Kidney glomerular epithelial cell (primary cell): ENCODE measurements around the gene CDH4.
"Not testable (repeated sequence)": the region's sequence is repeated elsewhere in the genome, so short reads cannot be mapped to it uniquely, and the experiment has no call there.

Experiments
- DNase-seq: peaks from one replicate; lab custom pipeline; 2025; lab: John Stamatoyannopoulos, UW

Gene CDH4

DNA sequence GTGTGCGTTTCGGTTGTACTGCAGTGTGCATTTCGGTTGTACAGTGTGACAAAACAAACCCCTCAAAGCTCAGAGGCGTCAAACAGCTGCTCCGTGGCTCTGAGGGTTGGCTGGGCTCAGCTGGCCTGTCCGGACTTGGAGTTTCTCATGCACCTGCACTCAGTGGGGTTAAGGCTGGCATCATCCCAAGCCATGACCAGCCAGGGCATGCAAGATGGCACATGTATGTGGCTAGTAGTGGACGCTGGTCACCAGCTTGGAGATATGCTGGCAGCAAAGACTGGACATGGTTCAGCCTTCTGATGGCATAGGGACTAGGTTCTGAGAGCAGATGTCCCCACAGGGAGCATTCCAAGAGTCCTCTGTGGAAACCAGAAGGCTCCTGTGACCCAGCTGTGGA is 187.2 kb downstream of the CDH4 start:
- no peak for DNase-seq

DNA sequence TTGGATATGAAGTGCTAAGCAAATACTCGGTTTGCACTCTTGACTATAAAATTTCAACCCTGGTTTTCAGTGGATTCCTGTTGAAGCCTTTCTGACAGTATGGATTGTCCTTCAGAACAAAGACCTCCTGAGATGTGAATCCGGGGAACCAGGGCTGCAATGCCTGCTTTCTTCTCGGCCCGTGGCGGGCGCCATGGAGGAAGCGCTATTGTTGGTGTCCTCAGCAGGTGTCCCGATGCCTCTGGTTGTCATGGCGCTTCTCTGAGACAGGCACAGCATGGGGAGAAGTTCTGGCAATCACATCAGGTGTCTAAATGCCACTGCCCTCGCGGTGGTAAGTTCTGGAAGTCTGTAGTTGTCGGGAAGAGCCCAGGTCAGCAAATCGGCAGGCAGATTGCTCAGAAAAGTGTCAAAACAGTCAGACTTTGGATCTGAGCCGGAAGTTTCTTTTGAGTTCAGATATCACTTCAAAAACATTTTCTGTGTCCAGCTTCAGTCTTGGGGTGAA is 188.5 kb downstream of the CDH4 start:
- no peak for DNase-seq

DNA sequence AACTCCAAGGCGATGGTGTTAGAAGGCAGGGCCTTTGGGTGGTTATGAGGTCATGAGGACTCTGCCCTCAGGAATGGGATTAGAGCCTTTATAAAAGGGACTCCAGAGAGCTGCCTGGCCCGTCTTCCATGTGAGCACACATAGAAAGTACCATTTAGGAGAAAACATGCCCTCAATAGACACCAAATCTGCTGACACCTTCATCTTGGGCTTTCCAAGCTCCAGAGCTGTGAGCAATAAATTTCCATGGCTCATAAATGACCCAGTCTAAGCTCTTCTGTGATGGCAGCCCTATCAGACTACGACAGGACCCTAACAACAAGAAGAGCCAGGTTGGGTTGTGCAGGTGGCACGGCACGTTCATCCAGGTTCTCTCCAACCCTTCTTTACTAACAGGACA is 189.5 kb downstream of the CDH4 start:
- no peak for DNase-seq

DNA sequence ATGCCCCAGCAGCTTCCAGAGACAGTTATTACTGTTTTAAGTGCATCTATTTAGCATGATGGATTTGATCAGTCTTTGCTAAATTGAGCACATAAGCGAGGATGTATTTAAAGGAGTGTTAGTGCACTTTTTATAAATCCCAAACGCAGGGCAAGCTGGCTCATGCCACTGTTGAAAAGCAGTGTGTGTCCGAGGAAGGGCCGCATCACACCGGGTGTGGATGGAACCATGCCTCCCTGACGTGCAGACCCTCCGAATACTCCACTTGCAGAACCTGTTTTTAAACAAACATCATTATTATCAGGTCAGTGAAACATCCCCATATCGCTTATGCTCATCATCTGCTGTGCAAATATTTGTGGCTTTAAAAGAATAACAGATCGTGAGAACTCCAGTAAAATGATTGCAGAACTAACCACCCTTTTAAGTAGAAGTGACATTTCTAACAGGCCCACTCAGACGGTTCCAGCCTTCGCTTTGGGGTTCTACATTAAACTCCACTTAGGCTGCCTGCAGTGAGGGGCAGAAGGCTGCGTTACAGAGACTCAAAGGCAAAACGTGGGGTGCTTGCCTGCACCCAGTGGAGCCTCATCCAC is 190.1 kb downstream of the CDH4 start:
- no peak for DNase-seq

DNA sequence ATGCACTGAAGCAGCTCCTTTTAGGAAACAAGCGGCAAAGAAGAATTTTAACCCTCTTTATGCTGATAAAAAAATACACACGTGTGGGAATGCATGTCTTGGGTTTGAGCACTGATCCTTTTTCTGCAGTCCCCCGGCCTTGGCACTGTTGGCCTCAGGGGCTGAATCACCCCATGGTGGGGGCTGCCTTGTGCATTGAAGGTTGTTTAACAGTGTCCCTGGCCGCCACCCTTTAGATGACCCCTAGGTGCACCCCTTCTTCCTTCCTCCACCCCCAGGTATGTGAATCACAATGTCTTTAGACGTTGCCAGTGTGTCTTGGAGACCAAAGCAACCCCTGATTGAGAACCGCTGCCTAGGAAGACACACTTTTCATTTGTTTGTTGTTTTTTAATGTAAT is 190.7 kb downstream of the CDH4 start:
- DNase-seq: no peak

DNA sequence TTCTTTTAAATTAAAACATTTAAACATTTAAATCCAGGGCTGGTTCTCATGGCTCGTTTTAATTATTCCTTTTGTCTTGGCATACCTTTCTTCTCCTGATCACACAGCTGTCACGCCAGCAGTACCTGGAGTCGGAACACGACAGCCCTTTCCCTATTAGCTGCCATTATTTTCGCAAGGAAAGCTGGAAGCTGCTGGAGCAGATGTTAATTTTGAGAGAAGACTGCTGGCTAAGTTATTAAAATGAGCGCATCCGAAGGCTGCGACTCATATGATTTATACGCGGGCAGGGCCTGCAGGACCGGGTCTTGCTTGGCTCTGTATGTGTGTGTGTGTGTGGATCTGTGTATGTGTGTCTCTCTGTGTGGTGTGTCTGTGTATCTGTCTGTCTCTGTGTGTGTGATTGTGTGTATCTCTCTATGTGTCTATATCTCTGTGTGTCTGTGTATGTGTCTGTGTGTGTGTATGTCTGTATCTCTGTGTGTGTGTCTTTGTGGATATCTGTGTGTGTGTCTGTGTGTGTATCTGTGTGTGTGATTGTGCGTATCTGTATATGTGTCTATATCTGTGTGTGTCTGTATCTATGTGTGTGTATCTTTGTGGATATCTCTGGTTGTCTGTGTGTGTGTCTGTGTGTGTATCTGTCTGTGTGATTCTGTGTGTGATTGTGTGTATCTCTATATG is 191.5 kb downstream of the CDH4 start:
- no peak for DNase-seq

DNA sequence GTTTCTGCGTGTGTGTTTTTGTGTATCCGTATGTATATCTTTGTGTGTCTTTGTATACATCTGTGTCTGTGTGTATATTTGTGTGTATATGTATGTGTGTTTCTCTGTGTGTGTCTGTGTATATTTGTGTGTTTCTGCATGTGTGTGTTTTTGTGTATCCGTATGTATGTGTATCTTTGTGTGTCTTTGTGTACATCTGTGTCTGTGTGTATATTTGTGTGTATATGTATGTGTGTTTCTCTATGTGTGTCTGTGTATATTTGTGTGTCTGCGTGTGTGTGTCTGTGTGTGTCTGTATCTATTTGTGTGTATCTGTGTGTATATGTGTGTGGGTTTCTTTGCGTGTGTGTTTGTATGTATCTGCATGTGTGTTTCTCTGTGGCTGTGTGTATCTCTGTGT is 192.6 kb downstream of the CDH4 start:
- DNase-seq: no peak

DNA sequence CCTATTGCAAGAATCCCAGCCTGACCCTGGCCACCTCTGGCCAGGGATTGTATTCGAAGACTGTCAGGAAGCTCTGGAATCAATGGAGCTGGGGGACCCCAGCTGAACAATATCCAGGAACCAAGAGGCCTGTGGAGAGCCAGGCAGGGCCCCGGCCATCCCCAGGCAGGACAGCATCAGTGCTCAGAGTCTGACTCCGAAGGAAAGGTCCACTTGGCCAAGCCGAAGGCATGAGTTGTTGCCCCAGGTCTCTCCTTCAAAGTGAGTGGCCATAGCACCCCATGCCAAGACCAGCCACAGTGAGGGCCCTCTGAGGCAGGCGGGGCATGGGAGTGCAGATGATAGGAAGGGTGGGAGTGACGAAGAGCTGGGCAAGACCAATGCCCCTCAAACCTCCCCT is 193.1 kb downstream of the CDH4 start:
- DNase-seq: no peak

DNA sequence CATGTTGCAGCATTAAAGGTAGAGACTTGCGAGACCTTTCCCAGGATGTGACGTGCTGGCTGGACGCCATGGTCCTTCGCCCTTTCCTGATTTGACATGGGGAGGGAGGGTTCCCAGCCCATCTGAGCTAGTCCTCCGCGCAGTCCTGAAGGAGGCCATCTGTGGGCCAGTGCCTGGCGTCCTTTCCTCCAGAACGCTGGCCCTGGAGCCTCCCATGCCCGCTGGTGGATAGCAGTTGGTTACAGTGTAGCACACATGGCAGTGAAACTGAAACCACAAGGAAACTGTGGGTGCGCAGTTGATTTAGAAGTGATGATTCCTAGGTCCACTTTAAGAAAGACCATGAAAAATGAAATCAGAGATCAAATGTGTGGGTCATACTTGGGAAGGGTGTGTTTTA is 193.7 kb downstream of the CDH4 start:
- no peak for DNase-seq

DNA sequence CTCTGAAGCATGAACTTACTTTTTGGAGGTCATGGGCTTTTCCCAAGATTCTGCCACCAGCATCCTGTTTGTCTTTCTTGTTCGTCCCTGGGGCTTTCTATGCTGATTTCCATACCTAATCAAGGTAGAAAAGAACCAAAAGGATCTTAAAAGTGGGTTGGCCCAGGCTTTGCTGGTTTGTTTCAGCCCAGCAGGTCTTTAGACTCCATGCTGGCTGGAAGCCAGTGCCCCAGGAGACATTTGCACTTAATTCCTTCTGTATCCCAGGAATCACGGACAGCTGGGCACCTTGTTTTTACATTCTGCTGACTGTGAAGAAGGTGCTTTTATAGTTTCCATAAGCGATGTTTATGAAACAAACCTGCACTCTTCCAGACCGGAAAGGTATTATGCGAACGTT is 195.9 kb downstream of the CDH4 start:
- no peak for DNase-seq

DNA sequence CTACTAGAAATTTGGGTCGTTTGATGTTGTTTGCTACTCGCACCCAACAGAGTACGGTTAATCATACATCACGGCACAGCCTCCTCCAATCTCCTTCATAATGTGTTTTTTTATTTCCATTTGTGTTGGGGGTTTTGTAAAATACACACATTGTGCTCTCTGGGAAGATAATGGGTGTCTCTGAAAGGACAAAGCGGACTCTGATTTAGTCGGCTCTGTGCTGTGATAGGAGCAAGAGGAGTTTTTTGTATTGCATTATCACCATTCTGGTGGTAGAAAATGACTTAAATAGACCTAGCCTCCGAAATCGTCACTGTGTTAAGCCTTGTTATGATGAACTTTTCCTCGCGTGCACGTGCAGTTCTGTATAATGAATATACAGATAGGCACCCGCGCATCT is 196.3 kb downstream of the CDH4 start:
- no peak for DNase-seq

DNA sequence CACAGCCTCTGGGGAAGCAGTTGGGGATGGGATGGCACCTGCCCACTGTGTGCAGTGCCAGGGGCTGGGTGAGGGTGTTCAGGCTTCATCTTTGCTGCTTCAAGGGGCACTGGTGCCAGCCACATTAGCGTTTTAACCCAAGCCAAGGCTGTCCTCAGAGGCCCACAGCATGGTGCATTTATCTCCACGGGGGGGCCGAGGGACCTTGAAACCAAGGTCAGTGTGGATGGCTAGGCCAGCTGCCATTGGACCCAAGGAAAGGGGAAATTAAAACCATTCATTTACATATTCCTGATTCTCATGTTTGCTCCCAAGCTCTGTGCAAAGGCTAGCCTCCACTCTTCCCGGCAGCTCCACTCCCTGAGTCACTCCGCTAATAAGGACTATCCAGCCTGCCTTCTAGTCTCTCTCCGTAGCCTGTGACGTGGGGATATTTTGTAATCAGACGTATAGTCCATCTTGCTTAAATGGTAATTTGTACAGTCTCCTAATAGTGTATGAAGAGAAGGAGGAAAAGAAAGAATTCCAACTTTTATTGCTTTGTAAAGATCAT is 197.1 kb downstream of the CDH4 start:
- DNase-seq: no peak

DNA sequence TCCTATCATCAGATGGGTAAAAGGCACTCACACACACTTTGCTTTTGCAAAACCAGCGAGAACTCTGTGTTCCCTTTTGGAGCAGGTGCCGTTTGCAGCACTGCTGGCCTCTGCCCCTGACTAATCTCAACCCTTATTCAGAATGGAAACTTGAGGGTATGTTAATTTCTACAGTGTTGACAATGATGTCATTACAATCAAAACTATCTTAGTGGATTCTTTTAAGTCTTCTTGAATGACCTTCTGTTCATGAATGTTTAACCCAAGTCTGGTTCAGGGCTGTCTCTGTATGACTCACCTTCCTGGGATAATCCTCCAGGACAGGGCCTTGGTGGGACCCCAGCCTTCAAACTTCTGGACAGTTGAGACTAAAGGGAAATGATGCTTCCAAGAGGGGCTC is 197.9 kb downstream of the CDH4 start:
- no peak for DNase-seq

DNA sequence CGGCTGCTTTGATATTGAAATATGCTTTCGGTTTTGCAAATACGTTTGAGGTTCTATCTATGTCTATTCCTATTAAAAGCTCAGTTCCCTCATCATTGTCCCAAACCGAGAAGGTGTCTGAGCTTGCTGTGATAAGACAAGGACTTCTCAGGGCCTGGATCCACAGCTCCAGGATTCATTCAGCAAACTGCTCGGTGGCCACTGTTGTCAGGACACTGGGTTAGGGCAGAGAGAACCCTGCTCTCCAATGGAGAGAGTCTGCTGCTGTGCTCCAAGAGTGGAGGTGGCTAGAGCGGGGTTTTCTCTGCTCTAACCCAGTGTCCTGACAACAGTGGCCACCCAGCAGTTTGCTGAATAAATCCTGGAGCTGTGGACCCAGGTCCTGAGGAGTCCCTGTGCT is 198.5 kb downstream of the CDH4 start:
- no peak for DNase-seq

DNA sequence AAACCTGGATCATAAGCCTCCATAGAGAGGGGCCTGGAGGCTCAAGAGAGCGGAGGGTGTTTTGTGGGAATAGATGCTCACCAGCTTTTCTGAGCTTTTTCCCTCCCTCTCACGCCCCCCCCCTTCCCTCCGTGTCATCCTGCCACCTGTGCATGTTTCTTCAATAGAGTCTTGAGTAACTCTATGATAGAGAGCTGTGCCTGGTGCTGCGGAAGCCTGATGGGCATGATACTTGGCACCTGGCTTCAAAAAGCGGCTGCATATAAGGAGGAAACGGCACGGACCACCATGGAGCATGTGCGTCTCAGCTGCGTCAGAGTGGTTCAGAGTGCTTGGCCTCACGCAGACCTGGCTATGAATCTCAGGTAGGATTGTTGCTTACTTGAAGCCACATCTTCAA is 198.9 kb downstream of the CDH4 start:
- DNase-seq: no peak

DNA sequence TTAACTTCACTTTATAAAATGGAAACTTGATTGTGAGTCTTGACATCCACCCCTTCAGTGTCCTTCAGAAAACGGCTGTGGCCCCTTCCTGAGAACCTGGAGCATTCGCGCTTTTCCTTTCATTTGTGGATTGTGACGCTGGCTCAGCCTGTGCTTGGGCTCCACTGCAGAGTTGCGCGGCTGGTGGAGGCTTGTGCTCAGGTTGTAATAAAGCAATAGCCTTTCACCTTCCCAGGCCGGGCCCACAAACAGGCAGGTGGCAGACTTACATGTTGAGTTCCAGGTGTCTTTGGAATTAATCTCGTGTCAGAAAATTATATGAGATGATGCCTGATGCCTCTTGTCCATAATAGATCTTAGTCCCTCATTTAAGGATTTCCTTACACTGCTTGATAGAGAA is 199.9 kb downstream of the CDH4 start:
- no peak for DNase-seq

DNA sequence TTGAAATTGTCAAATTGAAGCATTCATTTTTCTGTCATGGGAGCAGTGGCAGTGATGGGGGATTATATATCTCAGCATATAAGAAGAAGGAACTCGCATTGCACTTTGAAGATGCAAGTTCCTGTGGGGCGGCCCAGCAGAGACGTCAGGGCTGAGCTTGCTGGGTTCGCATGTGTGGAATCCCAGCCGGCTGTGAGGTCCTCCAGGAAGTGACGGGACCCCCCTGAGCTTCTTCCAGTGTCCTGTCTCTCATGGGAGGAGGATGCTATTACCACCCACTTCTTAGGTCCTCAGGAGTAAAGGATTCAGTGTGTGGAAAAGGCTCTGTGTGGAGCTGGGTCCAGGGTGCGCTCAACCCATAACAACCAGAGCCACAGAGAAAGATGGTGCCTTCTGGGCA is 201.2 kb downstream of the CDH4 start:
- no peak for DNase-seq

DNA sequence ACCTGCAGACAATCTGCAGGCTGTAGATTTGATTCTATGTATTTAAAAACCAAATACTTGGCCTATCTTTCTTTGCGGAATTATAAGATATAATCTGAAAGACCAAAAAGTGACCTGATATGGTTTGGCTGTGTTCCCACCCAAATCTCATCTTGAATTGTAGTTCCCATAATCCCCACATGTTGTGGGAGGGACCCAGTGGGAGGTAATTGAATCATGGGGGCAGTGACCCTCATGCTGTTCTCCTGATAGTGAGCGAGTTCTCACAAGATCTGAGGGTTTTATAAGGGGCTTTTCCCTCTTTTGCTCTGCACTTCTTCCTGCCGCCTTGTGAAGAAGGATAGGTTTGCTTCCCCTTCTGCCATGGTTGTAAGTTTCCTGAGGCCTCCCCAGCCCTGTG is 201.6 kb downstream of the CDH4 start:
- not testable (repeated sequence) for DNase-seq

DNA sequence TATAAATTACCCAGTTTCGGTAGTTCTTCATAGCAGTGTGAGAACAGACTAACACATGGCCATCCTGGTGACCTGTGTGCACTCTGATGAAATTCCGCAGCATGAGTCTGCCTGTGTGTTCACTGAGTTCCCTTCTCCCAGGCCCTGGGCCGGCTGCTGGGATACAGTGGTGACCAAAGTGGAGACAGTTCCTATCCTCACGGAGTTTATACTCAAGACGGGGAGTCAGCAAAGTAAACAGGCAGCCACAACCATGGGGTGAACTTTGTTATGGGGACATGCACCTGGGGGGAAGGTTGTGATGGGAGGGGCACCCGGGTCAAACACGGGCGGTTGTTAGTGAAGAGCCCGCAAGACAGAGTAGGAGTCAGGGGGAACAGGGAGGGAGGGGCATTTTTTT is 202.0 kb downstream of the CDH4 start:
- no peak for DNase-seq

DNA sequence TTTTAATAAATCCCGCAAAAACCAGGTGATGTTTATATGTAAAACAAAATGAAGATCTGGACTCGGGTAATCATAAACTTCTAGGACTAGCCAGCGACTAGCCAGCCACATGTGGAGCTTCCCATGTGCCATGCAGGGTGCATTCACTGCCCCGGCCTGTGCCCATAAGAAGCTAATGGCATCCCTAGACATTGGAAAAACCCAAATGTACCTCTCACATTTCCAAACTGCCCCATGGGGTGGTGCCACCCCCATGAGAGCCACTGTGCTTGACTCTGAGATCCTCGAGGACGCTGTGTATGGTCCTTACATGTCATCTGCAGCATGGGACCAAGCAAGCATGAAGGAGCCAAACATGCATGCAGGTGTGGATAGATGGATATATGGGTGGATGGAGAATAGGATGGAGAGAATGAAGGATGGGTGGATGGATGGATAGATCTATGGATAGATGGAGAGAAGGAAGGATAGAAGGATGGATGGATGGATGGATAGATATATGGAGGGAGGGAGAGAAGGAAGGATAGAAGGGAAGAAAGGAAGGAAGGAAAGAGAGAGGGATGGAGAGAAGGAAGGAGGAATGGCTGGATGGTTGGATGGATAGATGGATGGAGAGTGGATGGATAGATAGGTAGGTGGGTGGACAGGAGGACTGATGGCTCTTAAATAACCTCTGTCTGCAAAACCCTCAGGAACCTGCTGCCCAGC is 203.6 kb downstream of the CDH4 start:
- no peak for DNase-seq

DNA sequence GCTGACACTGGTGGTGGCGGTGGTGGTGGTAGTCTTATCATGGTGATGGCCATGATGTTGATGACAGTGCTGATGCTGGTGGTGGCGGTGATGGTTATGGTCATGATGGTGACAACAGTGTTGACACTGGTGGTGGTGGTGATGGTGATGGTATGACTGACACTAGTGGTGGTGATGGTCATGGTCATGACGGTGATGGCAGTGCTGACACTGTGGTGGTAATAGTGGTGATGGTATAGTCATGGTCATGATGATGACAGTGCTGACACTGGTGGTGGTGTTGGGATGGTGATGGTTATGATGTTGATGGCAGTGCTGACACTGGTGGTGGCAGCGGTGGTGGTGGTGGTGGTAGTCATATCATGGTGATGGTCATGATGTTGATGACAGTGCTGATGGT is 205.7 kb downstream of the CDH4 start:
- no peak for DNase-seq

DNA sequence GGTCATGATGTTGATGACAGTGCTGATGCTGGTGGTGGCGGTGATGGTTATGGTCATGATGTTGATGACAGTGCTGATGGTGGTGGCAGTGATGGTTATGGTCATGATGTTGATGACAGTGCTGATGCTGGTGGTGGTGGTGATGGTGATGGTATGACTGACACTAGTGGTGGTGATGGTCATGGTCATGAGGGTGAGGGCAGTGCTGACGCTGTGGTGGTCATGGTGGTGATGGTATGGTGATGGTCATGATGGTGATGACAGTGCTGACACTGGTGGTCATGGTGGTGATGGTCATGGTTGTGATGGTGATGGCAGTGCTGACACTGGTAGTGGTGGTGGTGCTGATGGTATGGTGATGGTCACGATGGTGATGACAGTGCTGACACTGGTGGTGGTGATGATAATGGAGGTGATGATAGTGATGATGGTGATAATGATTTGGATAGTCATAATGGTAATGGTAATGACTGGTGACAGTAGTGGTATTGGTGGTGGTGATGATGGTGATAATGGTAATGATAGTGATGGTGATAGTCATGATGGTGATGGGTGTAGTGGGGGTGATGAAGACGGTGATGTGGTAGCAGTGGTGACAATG is 206.2 kb downstream of the CDH4 start:
- no peak for DNase-seq

DNA sequence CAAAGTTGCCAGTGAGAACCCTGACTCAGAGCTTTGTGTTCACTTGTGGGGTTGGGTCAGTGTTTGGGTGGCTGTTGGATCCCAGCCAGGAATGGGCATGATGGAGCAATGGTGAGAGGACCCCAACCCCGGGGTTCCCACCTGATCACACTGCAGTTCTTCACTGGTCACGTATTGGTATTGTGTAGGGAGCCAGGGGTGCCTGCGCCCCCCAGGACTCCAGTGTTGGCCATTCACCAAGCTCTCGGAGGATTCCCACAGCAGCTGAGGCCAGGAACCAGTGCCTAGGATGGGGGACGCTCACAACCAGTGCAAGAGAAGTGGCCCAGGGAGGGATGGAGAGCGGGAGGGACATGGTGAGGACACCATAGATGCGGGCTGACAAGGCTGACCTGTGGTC is 207.2 kb downstream of the CDH4 start:
- no peak for DNase-seq
